ENCODE measurements around the gene ARHGEF9.

- TF ChIP-seq POLR2A (IDR thresholded peaks at IDR 0.05; ENCODE audit: low read depth) = no peak
- TF ChIP-seq CTCF (IDR thresholded peaks at IDR 0.05) = no peak
- no peak for TF ChIP-seq POLR2AphosphoS5 (IDR thresholded peaks at IDR 0.05)
Measured at GRCh38 chrX:63708801-63709200, 76.2 kb downstream of the ARHGEF9 start.
